Measurements from ENCODE around the gene XPR1. TPM values are rescaled to one million over a fixed set of nuclear protein-coding genes. Genes with fewer than 3 reads are reported as not detected.
"Not testable (repeated sequence)": the region's sequence is repeated elsewhere in the genome, so short reads cannot be mapped to it uniquely, and the experiment has no call there.

XPR1 gene
- total RNA-seq, 1 experiment from 2014 or later, result 30.7 TPM

- Histone ChIP-seq H3K9me3 (ENCODE audit: low read depth, low read length, poor library complexity, severe bottlenecking) (no peaks in the 10 kb centered on the region), H3K36me3 (ENCODE audit: insufficient read depth, low read length, poor library complexity, severe bottlenecking) (no peaks in the 10 kb centered on the region), H3K27me3 (replicated peaks; ENCODE audit: insufficient read depth, low read depth, low read length, poor library complexity) (no peaks in the 10 kb centered on the region), H3K27ac (ENCODE audit: low read depth, low read length, poor library complexity, severe bottlenecking) (no peak overlapping the region), H3K4me3 (ENCODE audit: low read depth, low read length, poor library complexity, severe bottlenecking) (no peak overlapping the region), H3K4me1 (ENCODE audit: insufficient read depth, low read length, poor library complexity, severe bottlenecking) (no peaks in the 10 kb centered on the region)
- TF ChIP-seq EZH2 (IDR thresholded peaks at IDR 0.05; ENCODE audit: borderline replicate concordance, low read depth, low read length, poor library complexity, severe bottlenecking), result no peak
- TF ChIP-seq CTCF (conservative IDR thresholded peaks at IDR 0.05; ENCODE audit: low read depth, low read length), result no peak
- intact Hi-C loops (cut with micrococcal nuclease; ENCODE audit: unreplicated experiment), result no loop called here
- BruUV-seq (replicated peaks), result no TSS peak
- POLR2A ChIA-PET (ENCODE audit: low non-redundant PET), result no interaction called here
- CTCF ChIA-PET, result no interaction called here
- DNase-seq (ENCODE audit: low spot score), result no peak
These were observed 183.4 kb downstream of the XPR1 start for GRCh38 chr1:180815188-180815587.

GRCh38 chr1:180816132-180816531 lies 184.3 kb downstream of the XPR1 start:
- peaks cover 3% of the 10 kb centered on the region for H3K9me3 ChIP-seq (ENCODE audit: low read depth, low read length, poor library complexity, severe bottlenecking)
- ChIA-PET CTCF (no interaction called here), POLR2A (ENCODE audit: low non-redundant PET) (no interaction called here)
- no peak overlapping the region for H3K4me3 ChIP-seq (ENCODE audit: low read depth, low read length, poor library complexity, severe bottlenecking)
- BruUV-seq (replicated peaks), result no TSS peak
- no peaks in the 10 kb centered on the region for H3K27me3 ChIP-seq (replicated peaks; ENCODE audit: insufficient read depth, low read depth, low read length, poor library complexity)
- intact Hi-C loops (cut with micrococcal nuclease; ENCODE audit: unreplicated experiment), result no loop called here
- DNase-seq (ENCODE audit: low spot score), result no peak
- H3K4me1 ChIP-seq (ENCODE audit: insufficient read depth, low read length, poor library complexity, severe bottlenecking), result no peaks in the 10 kb centered on the region
- H3K36me3 ChIP-seq (ENCODE audit: insufficient read depth, low read length, poor library complexity, severe bottlenecking), result peaks cover 2% of the 10 kb centered on the region
- no peak overlapping the region for H3K27ac ChIP-seq (ENCODE audit: low read depth, low read length, poor library complexity, severe bottlenecking)
- TF ChIP-seq CTCF (conservative IDR thresholded peaks at IDR 0.05; ENCODE audit: low read depth, low read length), result no peak
- TF ChIP-seq EZH2 (IDR thresholded peaks at IDR 0.05; ENCODE audit: borderline replicate concordance, low read depth, low read length, poor library complexity, severe bottlenecking), result no peak

- H3K27ac ChIP-seq (ENCODE audit: low read depth, low read length, poor library complexity, severe bottlenecking), result no peak overlapping the region
- ChIA-PET POLR2A (ENCODE audit: low non-redundant PET) (no interaction called here), CTCF (no interaction called here)
- peaks cover 7% of the 10 kb centered on the region for H3K9me3 ChIP-seq (ENCODE audit: low read depth, low read length, poor library complexity, severe bottlenecking)
- intact Hi-C loops (cut with micrococcal nuclease; ENCODE audit: unreplicated experiment), result no loop called here
- H3K36me3 ChIP-seq (ENCODE audit: insufficient read depth, low read length, poor library complexity, severe bottlenecking), result peaks cover 4% of the 10 kb centered on the region
- BruUV-seq (replicated peaks), result no TSS peak
- TF ChIP-seq EZH2 (IDR thresholded peaks at IDR 0.05; ENCODE audit: borderline replicate concordance, low read depth, low read length, poor library complexity, severe bottlenecking), result no peak
- no peak for TF ChIP-seq CTCF (conservative IDR thresholded peaks at IDR 0.05; ENCODE audit: low read depth, low read length)
- H3K4me1 ChIP-seq (ENCODE audit: insufficient read depth, low read length, poor library complexity, severe bottlenecking), result no peaks in the 10 kb centered on the region
- DNase-seq (ENCODE audit: low spot score), result no peak
- H3K27me3 ChIP-seq (replicated peaks; ENCODE audit: insufficient read depth, low read depth, low read length, poor library complexity), result no peaks in the 10 kb centered on the region
- H3K4me3 ChIP-seq (ENCODE audit: low read depth, low read length, poor library complexity, severe bottlenecking), result no peak overlapping the region
These were observed 190.1 kb downstream of the XPR1 start for GRCh38 chr1:180821970-180822369.

GRCh38 chr1:180831507-180831906 lies 199.7 kb downstream of the XPR1 start:
- H3K27me3 ChIP-seq (replicated peaks; ENCODE audit: insufficient read depth, low read depth, low read length, poor library complexity); DNase-seq (ENCODE audit: low spot score); H3K4me3 ChIP-seq (ENCODE audit: low read depth, low read length, poor library complexity, severe bottlenecking); POLR2A ChIA-PET (ENCODE audit: low non-redundant PET); H3K4me1 ChIP-seq (ENCODE audit: insufficient read depth, low read length, poor library complexity, severe bottlenecking); H3K36me3 ChIP-seq (ENCODE audit: insufficient read depth, low read length, poor library complexity, severe bottlenecking); intact Hi-C loops (cut with micrococcal nuclease; ENCODE audit: unreplicated experiment); BruUV-seq (replicated peaks); H3K9me3 ChIP-seq (ENCODE audit: low read depth, low read length, poor library complexity, severe bottlenecking); H3K27ac ChIP-seq (ENCODE audit: low read depth, low read length, poor library complexity, severe bottlenecking); CTCF ChIA-PET: not testable (repeated sequence)

GRCh38 chr1:180833180-180833579 lies 201.4 kb downstream of the XPR1 start:
- POLR2A ChIA-PET (ENCODE audit: low non-redundant PET); H3K27me3 ChIP-seq (replicated peaks; ENCODE audit: insufficient read depth, low read depth, low read length, poor library complexity); H3K36me3 ChIP-seq (ENCODE audit: insufficient read depth, low read length, poor library complexity, severe bottlenecking); H3K9me3 ChIP-seq (ENCODE audit: low read depth, low read length, poor library complexity, severe bottlenecking); H3K27ac ChIP-seq (ENCODE audit: low read depth, low read length, poor library complexity, severe bottlenecking); BruUV-seq (replicated peaks); CTCF ChIA-PET; intact Hi-C loops (cut with micrococcal nuclease; ENCODE audit: unreplicated experiment); H3K4me3 ChIP-seq (ENCODE audit: low read depth, low read length, poor library complexity, severe bottlenecking); H3K4me1 ChIP-seq (ENCODE audit: insufficient read depth, low read length, poor library complexity, severe bottlenecking); DNase-seq (ENCODE audit: low spot score): not testable (repeated sequence)
